ENCODE measurements around the gene MTURN. TPM values are rescaled to one million over a fixed set of nuclear protein-coding genes. Genes with fewer than 3 reads are reported as not detected.

Gene MTURN
- total and polyA plus RNA-seq, 9 of the 15 experiments (the other 6 are each of a cell fraction or from before 2014, with no cell fraction given) = 0.94 to 14.8 (median 6.4) TPM

- CTCF ChIA-PET (ENCODE audit: low intra/inter-chr PET ratio) = no interaction called here
These were observed 32.5 kb upstream of the MTURN start for GRCh38 chr7:30102281-30102680.

More at GRCh38 chr7:30102281-30102680, 32.5 kb upstream of the MTURN start:
- Histone ChIP-seq H3K9ac (ENCODE audit: insufficient read depth in 1 of 2, low read depth in 2 of 2, low read length in 2 of 2) (no peak overlapping the region), H3K79me2 (ENCODE audit: control insufficient read depth, insufficient read depth, low read length) (no peaks in the 10 kb centered on the region), H3K27ac (ENCODE audit: extremely low read depth, low read depth, low read length) (no peak overlapping the region), H4K20me1 (replicated peaks; ENCODE audit: control insufficient read depth, insufficient read depth, low read length) (no peaks in the 10 kb centered on the region), H2AFZ (ENCODE audit: low read depth, low read length) (no peak overlapping the region), H3K27me3 (ENCODE audit: control insufficient read depth in 2 of 2, insufficient read depth in 2 of 2, low read length in 2 of 2) (no peaks in the 10 kb centered on the region), H3K4me1 (replicated peaks in 1 of 2; ENCODE audit: control insufficient read depth in 2 of 2, insufficient read depth in 2 of 2, low read length in 2 of 2) (no peaks in the 10 kb centered on the region; a peak in 1 of 5 replicates), H3K9me3 (replicated peaks; ENCODE audit: control insufficient read depth, insufficient read depth, low read depth, low read length) (no peaks in the 10 kb centered on the region), H3K4me3 (no peak overlapping the region), H3K36me3 (ENCODE audit: control insufficient read depth, insufficient read depth, low read length) (no peaks in the 10 kb centered on the region), H3K4me2 (ENCODE audit: insufficient read depth, low read length) (no peak overlapping the region), H3K9me1 (ENCODE audit: control insufficient read depth, insufficient read depth, low read length) (no peaks in the 10 kb centered on the region)
- DNase-seq (ENCODE audit: extremely low read depth in 1 of 4, low spot score in 3 of 4) = no peak
- no TSS peak for BruUV-seq (replicated peaks)
- intact Hi-C loops (cut with micrococcal nuclease) (no loop called here), in situ Hi-C loops (cut with MboI) (no loop called here)
- TF ChIP-seq HOXB6 (CRISPR knock-in tag; IDR thresholded peaks at IDR 0.05; ENCODE audit: borderline replicate concordance) (no peak), TEAD1 (CRISPR knock-in tag; IDR thresholded peaks at IDR 0.05) (no peak), PHB2 (IDR thresholded peaks at IDR 0.05; ENCODE audit: low read depth) (no peak), ZNF133 (CRISPR knock-in tag; IDR thresholded peaks at IDR 0.05) (no peak), GATAD2B (IDR thresholded peaks at IDR 0.05; ENCODE audit: borderline replicate concordance) (no peak), CHAMP1 (IDR thresholded peaks at IDR 0.05) (no peak), RNF219 (CRISPR knock-in tag; IDR thresholded peaks at IDR 0.05) (no peak)
- POLR2A ChIA-PET = no interaction called here
- no peak for ATAC-seq
- WGBS (ENCODE audit: insufficient coverage, low coverage, missing lambda C conversion rate) = 30% methylated on average over 3 of the region's 3 CpGs
- FAIRE-seq = no peak
